ENCODE measurements around the gene DNAJC30. TPM values are rescaled to one million over a fixed set of nuclear protein-coding genes. Genes with fewer than 3 reads are reported as not detected.
"Not testable (repeated sequence)": the region's sequence is repeated elsewhere in the genome, so short reads cannot be mapped to it uniquely, and the experiment has no call there.

DNAJC30 gene
- total RNA-seq, 4 donors from 2014 or later: 4.5 to 7.5 (median 5.5) TPM

GRCh38 chr7:73663033-73663432, 20.2 kb downstream of the DNAJC30 start:
- intact Hi-C loops (cut with DNase I): loop anchor here (10.0 kb wide), 1 partner anchor 62 kb away; no protein-coding TSS in a partner anchor
- Histone ChIP-seq H3K36me3 (no peaks in the 10 kb centered on the region), H3K4me3 (no peak overlapping the region), H3K27ac (replicated peaks in 1 of 4) (no peak overlapping the region), H3K9me3 (peaks cover 0 to 8% (median 0%) of the 10 kb centered on the region in 4 donors), H3K27me3 (peaks cover 0 to 11% (median 0%) of the 10 kb centered on the region in 4 donors), H3K4me1 (peaks cover 0 to 10% (median 5%) of the 10 kb centered on the region in 4 donors)
- TF ChIP-seq POLR2AphosphoS5 (IDR thresholded peaks at IDR 0.05) (no peak), EP300 (IDR thresholded peaks at IDR 0.05) (no peak), POLR2A (IDR thresholded peaks at IDR 0.05; ENCODE audit: low read depth) (no peak)
- TF ChIP-seq, protein P1, sequence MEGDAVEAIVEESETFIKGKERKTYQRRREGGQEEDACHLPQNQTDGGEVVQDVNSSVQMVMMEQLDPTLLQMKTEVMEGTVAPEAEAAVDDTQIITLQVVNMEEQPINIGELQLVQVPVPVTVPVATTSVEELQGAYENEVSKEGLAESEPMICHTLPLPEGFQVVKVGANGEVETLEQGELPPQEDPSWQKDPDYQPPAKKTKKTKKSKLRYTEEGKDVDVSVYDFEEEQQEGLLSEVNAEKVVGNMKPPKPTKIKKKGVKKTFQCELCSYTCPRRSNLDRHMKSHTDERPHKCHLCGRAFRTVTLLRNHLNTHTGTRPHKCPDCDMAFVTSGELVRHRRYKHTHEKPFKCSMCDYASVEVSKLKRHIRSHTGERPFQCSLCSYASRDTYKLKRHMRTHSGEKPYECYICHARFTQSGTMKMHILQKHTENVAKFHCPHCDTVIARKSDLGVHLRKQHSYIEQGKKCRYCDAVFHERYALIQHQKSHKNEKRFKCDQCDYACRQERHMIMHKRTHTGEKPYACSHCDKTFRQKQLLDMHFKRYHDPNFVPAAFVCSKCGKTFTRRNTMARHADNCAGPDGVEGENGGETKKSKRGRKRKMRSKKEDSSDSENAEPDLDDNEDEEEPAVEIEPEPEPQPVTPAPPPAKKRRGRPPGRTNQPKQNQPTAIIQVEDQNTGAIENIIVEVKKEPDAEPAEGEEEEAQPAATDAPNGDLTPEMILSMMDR (IDR thresholded peaks at IDR 0.05): no peak
- no peak for DNase-seq (ENCODE audit: extremely low spot score)

DNA sequence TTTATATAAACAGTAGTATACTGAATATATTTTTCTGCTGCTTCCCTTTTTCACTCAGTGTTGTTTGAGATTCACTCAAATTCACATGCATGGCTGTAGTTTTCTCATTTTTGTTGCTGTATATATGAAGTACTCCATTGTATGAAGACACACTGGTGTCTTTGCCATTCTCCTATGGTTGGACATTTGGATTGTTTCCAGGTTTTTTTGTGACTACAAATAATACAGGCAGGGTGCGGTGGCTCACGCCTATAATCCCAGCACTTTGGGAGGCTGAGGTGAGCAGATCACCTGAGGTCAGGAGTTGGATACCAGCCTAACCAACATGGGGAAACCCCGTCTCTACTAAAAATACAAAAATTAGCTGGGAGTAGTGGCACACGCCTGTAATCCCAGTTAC, 22.7 kb downstream of the DNAJC30 start:
- H3K4me1 ChIP-seq; H3K4me3 ChIP-seq; H3K9me3 ChIP-seq; DNase-seq (ENCODE audit: extremely low spot score); H3K27ac ChIP-seq (replicated peaks in 1 of 4); H3K36me3 ChIP-seq: not testable (repeated sequence)
- 67% methylated on average over 4 of the region's 4 CpGs for WGBS
- intact Hi-C loops (cut with DNase I): loop anchor here (10.0 kb wide), 1 partner anchor 64 kb away; no protein-coding TSS in a partner anchor
- peaks cover 0 to 11% (median 0%) of the 10 kb centered on the region in 4 donors for H3K27me3 ChIP-seq

GRCh38 chr7:73659983-73660382, 23.3 kb downstream of the DNAJC30 start:
- no peaks in the 10 kb centered on the region for H3K36me3 ChIP-seq
- no peak overlapping the region for H3K27ac ChIP-seq (replicated peaks in 1 of 4)
- TF ChIP-seq EP300 (IDR thresholded peaks at IDR 0.05): no peak
- no peak for TF ChIP-seq POLR2A (IDR thresholded peaks at IDR 0.05; ENCODE audit: low read depth)
- TF ChIP-seq POLR2AphosphoS5 (IDR thresholded peaks at IDR 0.05): no peak
- TF ChIP-seq, protein P1 (IDR thresholded peaks at IDR 0.05): no peak
- no peak for DNase-seq (ENCODE audit: extremely low spot score)
- 68% methylated on average over 8 of the region's 8 CpGs for WGBS
- intact Hi-C loops (cut with DNase I): loop anchor here (10.0 kb wide), 1 partner anchor 65 kb away; no protein-coding TSS in a partner anchor
- H3K9me3 ChIP-seq: peaks cover 0 to 8% (median 0%) of the 10 kb centered on the region in 4 donors
- no peaks in the 10 kb centered on the region for H3K4me1 ChIP-seq
- peaks cover 0 to 11% (median 0%) of the 10 kb centered on the region in 4 donors for H3K27me3 ChIP-seq
- H3K4me3 ChIP-seq: no peak overlapping the region

- intact Hi-C loops (cut with DNase I); H3K36me3 ChIP-seq; DNase-seq (ENCODE audit: extremely low spot score): not testable (repeated sequence)
Measured at GRCh38 chr7:73655309-73655708, 27.9 kb downstream of the DNAJC30 start.

DNA sequence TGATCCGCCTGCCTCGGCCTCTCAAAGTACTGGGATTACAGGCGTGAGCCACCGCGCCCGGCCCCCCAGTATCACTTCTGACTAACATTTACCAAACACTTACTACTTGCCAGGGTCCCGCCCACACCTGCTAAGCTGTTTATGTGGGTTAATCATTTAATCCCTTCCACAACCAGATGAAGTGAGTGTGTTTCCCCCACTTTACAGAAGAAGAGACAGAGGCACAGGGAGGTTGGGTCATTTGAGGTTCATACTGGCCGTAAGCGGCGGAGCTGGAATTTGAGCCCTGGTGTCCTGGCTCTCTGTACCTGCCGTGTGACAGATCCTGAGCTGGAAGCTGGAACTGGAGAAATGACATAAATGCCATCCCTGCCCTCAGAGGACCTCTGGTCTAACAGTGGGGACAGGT, 30.7 kb downstream of the DNAJC30 start:
- intact Hi-C loops (cut with DNase I): no loop called here
- Histone ChIP-seq H3K9me3 (no peaks in the 10 kb centered on the region), H3K4me1 (peaks cover 5 to 8% (median 7%) of the 10 kb centered on the region in 4 donors), H3K36me3 (no peaks in the 10 kb centered on the region), H3K27me3 (peaks cover 4 to 43% (median 7%) of the 10 kb centered on the region in 4 donors), H3K27ac (replicated peaks in 1 of 4) (no peak overlapping the region), H3K4me3 (no peak overlapping the region)
- TF ChIP-seq POLR2A (IDR thresholded peaks at IDR 0.05; ENCODE audit: low read depth) (no peak), EP300 (IDR thresholded peaks at IDR 0.05) (no peak), POLR2AphosphoS5 (IDR thresholded peaks at IDR 0.05) (no peak)
- TF ChIP-seq, protein P1 (IDR thresholded peaks at IDR 0.05): no peak
- WGBS: 78% methylated on average over 11 of the region's 11 CpGs
- no peak for DNase-seq (ENCODE audit: extremely low spot score)

More at GRCh38 chr7:73655309-73655708, 27.9 kb downstream of the DNAJC30 start:
- H3K27ac ChIP-seq (replicated peaks in 1 of 4); H3K9me3 ChIP-seq; H3K4me3 ChIP-seq; H3K4me1 ChIP-seq: not testable (repeated sequence)
- H3K27me3 ChIP-seq: peaks cover 0 to 21% (median 0%) of the 10 kb centered on the region in 4 donors
- WGBS: 85% methylated on average over 4 of the region's 4 CpGs

DNA sequence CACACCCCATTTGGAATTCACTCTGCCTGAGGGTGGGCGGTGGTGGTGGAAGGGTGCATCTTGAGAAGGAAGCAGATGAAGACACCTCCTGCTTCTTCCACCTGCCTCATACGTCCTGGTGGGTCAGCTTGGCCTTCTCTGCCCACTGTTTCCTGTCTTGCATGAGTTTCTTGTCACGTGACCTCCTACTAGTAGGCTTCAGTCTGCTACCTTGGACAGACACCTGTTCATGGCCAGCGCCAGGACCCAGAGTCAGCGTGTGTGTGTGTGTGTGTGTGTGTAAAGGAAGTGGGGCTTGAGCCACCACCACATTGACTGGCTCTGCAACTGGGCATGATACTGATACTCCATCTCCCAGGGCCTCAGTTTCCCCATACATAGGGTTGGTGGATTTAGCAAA, 32.7 kb downstream of the DNAJC30 start:
- Histone ChIP-seq H3K27ac (replicated peaks in 1 of 4) (no peak overlapping the region), H3K27me3 (peaks cover 4 to 63% (median 16%) of the 10 kb centered on the region in 4 donors), H3K4me3 (no peak overlapping the region), H3K9me3 (no peaks in the 10 kb centered on the region), H3K4me1 (peaks cover 5 to 12% (median 11%) of the 10 kb centered on the region in 4 donors), H3K36me3 (no peaks in the 10 kb centered on the region)
- 54% methylated on average over 3 of the region's 5 CpGs for WGBS
- TF ChIP-seq POLR2A (IDR thresholded peaks at IDR 0.05; ENCODE audit: low read depth) (no peak), POLR2AphosphoS5 (IDR thresholded peaks at IDR 0.05) (no peak), EP300 (IDR thresholded peaks at IDR 0.05) (no peak)
- TF ChIP-seq, protein P1 (IDR thresholded peaks at IDR 0.05): no peak
- intact Hi-C loops (cut with DNase I): no loop called here
- no peak for DNase-seq (ENCODE audit: extremely low spot score)

Data from esophagus muscularis mucosa (tissue), 4 donors.